ENCODE data around the gene MYRIP. TPM values are rescaled to one million over a fixed set of nuclear protein-coding genes. Genes with fewer than 3 reads are reported as not detected.
A peak's percentile ranks its signal among the peaks of the same experiment; 100 is the strongest.

The MYRIP gene
- total and polyA plus RNA-seq, 7 experiments from 2014 or later = not detected

- no peaks in the 10 kb centered on the region for H3K27me3 ChIP-seq (ENCODE audit: control insufficient read depth in 2 of 2, insufficient read depth in 2 of 2, low read length in 2 of 2)
- CTCF ChIA-PET = no interaction called here
- DNase-seq (no peak), ATAC-seq (no peak)
- no peaks in the 10 kb centered on the region for H3K9me3 ChIP-seq (ENCODE audit: control insufficient read depth in 2 of 3, low read length in 3 of 3)
- no peaks in the 10 kb centered on the region for H3K36me3 ChIP-seq (ENCODE audit: control insufficient read depth in 2 of 3, insufficient read depth in 3 of 3, low read length in 3 of 3)
- POLR2A ChIA-PET = no interaction called here
- Mint-ChIP-seq H3K27ac (peak overlapping the region in 1 of 9 donors; percentile 12), H3K9me3 (peaks cover 0 to 6% (median 1%) of the 10 kb centered on the region in 11 donors), H3K4me1 (no peaks in the 10 kb centered on the region), H3K27me3 (peaks cover 0 to 17% (median 10%) of the 10 kb centered on the region in 5 donors), H3K36me3 (no peaks in the 10 kb centered on the region), H3K4me3 (no peak overlapping the region)
- intact Hi-C loops (cut with micrococcal nuclease) = no loop called here
- H3K4me3 ChIP-seq (ENCODE audit: low read length) = no peak overlapping the region
- no peak overlapping the region for H3K27ac ChIP-seq (ENCODE audit: low read depth, low read length)
- H3K4me1 ChIP-seq (ENCODE audit: control insufficient read depth in 2 of 2, insufficient read depth in 2 of 2, low read length in 2 of 2) = no peaks in the 10 kb centered on the region
Measured at GRCh38 chr3:40086890-40087883, 277.8 kb downstream of the MYRIP start.

GRCh38 chr3:40088527-40089170 lies 279.2 kb downstream of the MYRIP start:
- ChIA-PET POLR2A (no interaction called here), CTCF (no interaction called here)
- Mint-ChIP-seq H3K9me3 (peaks cover 0 to 1% (median 0%) of the 10 kb centered on the region in 11 donors), H3K4me3 (no peak overlapping the region), H3K27me3 (peaks cover 0 to 17% (median 10%) of the 10 kb centered on the region in 5 donors), H3K27ac (no peak overlapping the region), H3K36me3 (no peaks in the 10 kb centered on the region), H3K4me1 (no peaks in the 10 kb centered on the region)
- H3K36me3 ChIP-seq (ENCODE audit: control insufficient read depth in 2 of 3, insufficient read depth in 3 of 3, low read length in 3 of 3) = no peaks in the 10 kb centered on the region
- no peaks in the 10 kb centered on the region for H3K27me3 ChIP-seq (ENCODE audit: control insufficient read depth in 2 of 2, insufficient read depth in 2 of 2, low read length in 2 of 2)
- no peak overlapping the region for H3K27ac ChIP-seq (ENCODE audit: low read depth, low read length)
- no peak overlapping the region for H3K4me3 ChIP-seq (ENCODE audit: low read length)
- ATAC-seq (no peak), DNase-seq (no peak)
- intact Hi-C loops (cut with micrococcal nuclease) = no loop called here
- no peaks in the 10 kb centered on the region for H3K9me3 ChIP-seq (ENCODE audit: control insufficient read depth in 2 of 3, low read length in 3 of 3)
- no peaks in the 10 kb centered on the region for H3K4me1 ChIP-seq (ENCODE audit: control insufficient read depth in 2 of 2, insufficient read depth in 2 of 2, low read length in 2 of 2)

- peaks cover 4 to 32% (median 16%) of the 10 kb centered on the region in 5 donors for H3K27me3 Mint-ChIP-seq
Measured at GRCh38 chr3:40096661-40097111, 287.3 kb downstream of the MYRIP start.

GRCh38 chr3:40097131-40098117 lies 288.0 kb downstream of the MYRIP start:
- peaks cover 0 to 21% (median 4%) of the 10 kb centered on the region in 11 donors for H3K9me3 Mint-ChIP-seq
- POLR2A ChIA-PET = no interaction called here
- intact Hi-C loops (cut with micrococcal nuclease) = no loop called here

More at GRCh38 chr3:40096661-40097111, 287.3 kb downstream of the MYRIP start:
- Mint-ChIP-seq H3K4me3 (no peak overlapping the region), H3K36me3 (no peaks in the 10 kb centered on the region), H3K9me3 (peaks cover 0 to 13% (median 4%) of the 10 kb centered on the region in 11 donors), H3K4me1 (no peaks in the 10 kb centered on the region), H3K27ac (no peak overlapping the region)
- Histone ChIP-seq H3K27ac (ENCODE audit: low read depth, low read length) (no peak overlapping the region), H3K4me1 (ENCODE audit: control insufficient read depth in 2 of 2, insufficient read depth in 2 of 2, low read length in 2 of 2) (no peaks in the 10 kb centered on the region), H3K36me3 (ENCODE audit: control insufficient read depth in 2 of 3, insufficient read depth in 3 of 3, low read length in 3 of 3) (no peaks in the 10 kb centered on the region), H3K27me3 (ENCODE audit: control insufficient read depth in 2 of 2, insufficient read depth in 2 of 2, low read length in 2 of 2) (no peaks in the 10 kb centered on the region), H3K4me3 (ENCODE audit: low read length) (no peak overlapping the region), H3K9me3 (ENCODE audit: control insufficient read depth in 2 of 3, low read length in 3 of 3) (peaks cover 0 to 4% (median 0%) of the 10 kb centered on the region in 3 experiments)
- POLR2A ChIA-PET = no interaction called here
- CTCF ChIA-PET = no interaction called here
- intact Hi-C loops (cut with micrococcal nuclease) = no loop called here
- DNase-seq (no peak), ATAC-seq (no peak)

GRCh38 chr3:40098261-40098759 lies 288.9 kb downstream of the MYRIP start:
- Mint-ChIP-seq H3K27ac (no peak overlapping the region), H3K36me3 (no peaks in the 10 kb centered on the region), H3K27me3 (peaks cover 7 to 32% (median 16%) of the 10 kb centered on the region in 5 donors), H3K9me3 (peaks cover 0 to 28% (median 7%) of the 10 kb centered on the region in 11 donors), H3K4me3 (no peak overlapping the region), H3K4me1 (no peaks in the 10 kb centered on the region)
- peaks cover 0 to 4% (median 0%) of the 10 kb centered on the region in 3 experiments for H3K9me3 ChIP-seq (ENCODE audit: control insufficient read depth in 2 of 3, low read length in 3 of 3)
- no peak overlapping the region for H3K4me3 ChIP-seq (ENCODE audit: low read length)
- POLR2A ChIA-PET = no interaction called here
- H3K36me3 ChIP-seq (ENCODE audit: control insufficient read depth in 2 of 3, insufficient read depth in 3 of 3, low read length in 3 of 3) = no peaks in the 10 kb centered on the region
- intact Hi-C loops (cut with micrococcal nuclease) = no loop called here
- no peak overlapping the region for H3K27ac ChIP-seq (ENCODE audit: low read depth, low read length)
- ATAC-seq = no peak
- CTCF ChIA-PET = no interaction called here
- H3K4me1 ChIP-seq (ENCODE audit: control insufficient read depth in 2 of 2, insufficient read depth in 2 of 2, low read length in 2 of 2) = no peaks in the 10 kb centered on the region
- DNase-seq = no peak
- H3K27me3 ChIP-seq (ENCODE audit: control insufficient read depth in 2 of 2, insufficient read depth in 2 of 2, low read length in 2 of 2) = no peaks in the 10 kb centered on the region

More at GRCh38 chr3:40097131-40098117, 288.0 kb downstream of the MYRIP start:
- Mint-ChIP-seq H3K27ac (no peak overlapping the region), H3K4me3 (no peak overlapping the region), H3K27me3 (peaks cover 6 to 35% (median 16%) of the 10 kb centered on the region in 5 donors), H3K4me1 (no peaks in the 10 kb centered on the region), H3K36me3 (no peaks in the 10 kb centered on the region)
- no peak for ATAC-seq
- Histone ChIP-seq H3K4me1 (ENCODE audit: control insufficient read depth in 2 of 2, insufficient read depth in 2 of 2, low read length in 2 of 2) (no peaks in the 10 kb centered on the region), H3K27ac (ENCODE audit: low read depth, low read length) (no peak overlapping the region), H3K4me3 (ENCODE audit: low read length) (no peak overlapping the region), H3K27me3 (ENCODE audit: control insufficient read depth in 2 of 2, insufficient read depth in 2 of 2, low read length in 2 of 2) (no peaks in the 10 kb centered on the region), H3K36me3 (ENCODE audit: control insufficient read depth in 2 of 3, insufficient read depth in 3 of 3, low read length in 3 of 3) (no peaks in the 10 kb centered on the region), H3K9me3 (ENCODE audit: control insufficient read depth in 2 of 3, low read length in 3 of 3) (peaks cover 0 to 4% (median 0%) of the 10 kb centered on the region in 3 experiments)
- CTCF ChIA-PET = no interaction called here
- no peak for DNase-seq

DNA sequence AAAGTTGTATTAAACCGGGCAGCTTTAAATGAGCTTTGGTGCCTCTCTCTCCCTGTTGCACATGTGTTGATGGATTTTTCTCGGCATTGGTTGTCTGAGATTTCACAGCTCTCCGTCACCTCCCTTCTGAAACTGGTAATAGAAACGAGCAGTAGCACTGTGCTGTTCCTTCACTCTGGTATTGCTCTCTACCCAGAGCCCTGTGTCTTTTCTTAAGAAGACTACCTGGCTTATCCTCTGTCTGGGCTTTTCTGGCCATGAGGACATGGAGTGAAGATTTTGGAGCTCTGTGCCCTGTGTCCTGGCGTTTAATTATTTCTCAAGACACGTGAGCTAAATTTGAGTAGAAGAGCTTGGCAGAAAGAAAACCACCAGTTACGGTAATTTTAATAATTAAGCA lies 290.5 kb downstream of the MYRIP start:
- peaks cover 5 to 30% (median 16%) of the 10 kb centered on the region in 5 donors for H3K27me3 Mint-ChIP-seq
- no peaks in the 10 kb centered on the region for H3K4me1 Mint-ChIP-seq
- no peak overlapping the region for H3K4me3 ChIP-seq (ENCODE audit: low read length)
- no peak for DNase-seq
- H3K36me3 ChIP-seq (ENCODE audit: control insufficient read depth in 2 of 3, insufficient read depth in 3 of 3, low read length in 3 of 3) = no peaks in the 10 kb centered on the region
- no peak overlapping the region for H3K4me3 Mint-ChIP-seq
- ChIA-PET CTCF (no interaction called here), POLR2A (no interaction called here)
- H3K27me3 ChIP-seq (ENCODE audit: control insufficient read depth in 2 of 2, insufficient read depth in 2 of 2, low read length in 2 of 2) = no peaks in the 10 kb centered on the region
- peaks cover 0 to 28% (median 7%) of the 10 kb centered on the region in 11 donors for H3K9me3 Mint-ChIP-seq
- H3K27ac ChIP-seq (ENCODE audit: low read depth, low read length) = no peak overlapping the region
- no peaks in the 10 kb centered on the region for H3K4me1 ChIP-seq (ENCODE audit: control insufficient read depth in 2 of 2, insufficient read depth in 2 of 2, low read length in 2 of 2)
- ATAC-seq = no peak
- H3K9me3 ChIP-seq (ENCODE audit: control insufficient read depth in 2 of 3, low read length in 3 of 3) = peaks cover 0 to 4% (median 0%) of the 10 kb centered on the region in 3 experiments
- intact Hi-C loops (cut with micrococcal nuclease) = no loop called here
- no peaks in the 10 kb centered on the region for H3K36me3 Mint-ChIP-seq
- H3K27ac Mint-ChIP-seq = no peak overlapping the region
